ENCODE measurements around the gene IDUA.

DNA sequence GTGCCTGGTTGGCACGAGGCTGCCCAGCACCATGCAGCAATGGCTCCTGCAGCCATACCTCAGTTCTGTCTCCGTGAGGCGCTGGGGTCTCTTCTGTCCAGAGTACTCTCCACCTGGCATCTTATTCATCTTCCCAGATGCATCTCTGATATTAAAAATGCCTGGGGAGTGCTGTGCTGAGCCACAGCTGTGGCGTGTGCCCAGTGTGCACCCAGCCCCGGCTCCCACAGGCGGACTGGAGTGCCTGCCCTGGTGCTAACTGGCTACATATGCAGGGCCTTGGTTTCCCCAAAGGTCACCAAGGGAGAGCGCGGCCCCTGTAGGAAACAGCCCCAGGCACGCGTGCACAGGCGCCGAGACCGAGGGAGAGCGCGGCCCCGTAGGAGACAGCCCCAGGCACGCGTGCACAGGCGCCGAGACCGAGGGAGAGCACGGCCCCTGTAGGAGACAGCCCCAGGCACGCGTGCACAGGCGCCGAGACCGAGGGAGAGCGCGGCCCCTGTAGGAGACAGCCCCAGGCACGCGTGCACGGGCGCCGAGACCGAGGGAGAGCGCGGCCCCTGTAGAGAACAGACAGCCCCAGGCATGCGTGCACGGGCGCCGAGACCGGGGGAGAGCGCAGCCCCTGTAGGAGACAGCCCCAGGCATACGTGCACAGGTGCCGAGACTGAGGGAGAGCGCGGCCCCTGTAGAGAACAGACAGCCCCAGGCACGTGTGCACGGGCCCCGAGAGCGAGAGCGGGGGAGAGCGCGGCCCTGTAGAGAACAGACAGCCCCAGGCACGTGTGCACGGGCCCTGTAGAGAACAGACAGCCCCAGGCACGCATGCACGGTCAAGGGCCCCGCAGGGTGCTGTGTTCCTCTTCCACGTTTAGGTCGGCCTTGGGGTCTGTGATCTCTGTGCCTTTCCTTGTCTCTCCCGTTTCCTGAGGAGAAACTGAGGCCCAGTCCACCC is 40.0 kb upstream of the IDUA start:
- TF ChIP-seq, protein P1, sequence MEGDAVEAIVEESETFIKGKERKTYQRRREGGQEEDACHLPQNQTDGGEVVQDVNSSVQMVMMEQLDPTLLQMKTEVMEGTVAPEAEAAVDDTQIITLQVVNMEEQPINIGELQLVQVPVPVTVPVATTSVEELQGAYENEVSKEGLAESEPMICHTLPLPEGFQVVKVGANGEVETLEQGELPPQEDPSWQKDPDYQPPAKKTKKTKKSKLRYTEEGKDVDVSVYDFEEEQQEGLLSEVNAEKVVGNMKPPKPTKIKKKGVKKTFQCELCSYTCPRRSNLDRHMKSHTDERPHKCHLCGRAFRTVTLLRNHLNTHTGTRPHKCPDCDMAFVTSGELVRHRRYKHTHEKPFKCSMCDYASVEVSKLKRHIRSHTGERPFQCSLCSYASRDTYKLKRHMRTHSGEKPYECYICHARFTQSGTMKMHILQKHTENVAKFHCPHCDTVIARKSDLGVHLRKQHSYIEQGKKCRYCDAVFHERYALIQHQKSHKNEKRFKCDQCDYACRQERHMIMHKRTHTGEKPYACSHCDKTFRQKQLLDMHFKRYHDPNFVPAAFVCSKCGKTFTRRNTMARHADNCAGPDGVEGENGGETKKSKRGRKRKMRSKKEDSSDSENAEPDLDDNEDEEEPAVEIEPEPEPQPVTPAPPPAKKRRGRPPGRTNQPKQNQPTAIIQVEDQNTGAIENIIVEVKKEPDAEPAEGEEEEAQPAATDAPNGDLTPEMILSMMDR (IDR thresholded peaks at IDR 0.05) = no peak
- TF ChIP-seq POLR2A (IDR thresholded peaks at IDR 0.05) (no peak), EP300 (IDR thresholded peaks at IDR 0.05) (no peak), POLR2AphosphoS5 (IDR thresholded peaks at IDR 0.05) (no peak)
